Measurements from ENCODE around the gene RAPGEF4.

The RAPGEF4 gene

GRCh38 chr2:172708247-172708646, 27.4 kb upstream of the RAPGEF4 start:
- H3K4me3 ChIP-seq (ENCODE audit: low read depth in 1 of 2, low read length in 2 of 2) = no peak overlapping the region
- H3K4me1 ChIP-seq (ENCODE audit: control insufficient read depth in 1 of 2, insufficient read depth in 2 of 2, low read length in 2 of 2) = peaks cover 0 to 4% of the 10 kb centered on the region in 2 donors
- no peaks in the 10 kb centered on the region for H3K36me3 ChIP-seq (ENCODE audit: control insufficient read depth in 1 of 2, insufficient read depth in 2 of 2, low read length in 2 of 2)
- H3K27me3 ChIP-seq (ENCODE audit: control insufficient read depth in 1 of 2, insufficient read depth in 2 of 2, low read length in 2 of 2) = peaks cover 5 to 8% of the 10 kb centered on the region in 2 donors
- no peaks in the 10 kb centered on the region for H3K9me3 ChIP-seq (ENCODE audit: control insufficient read depth in 1 of 2, low read length in 2 of 2)
- H3K9ac ChIP-seq (ENCODE audit: low read depth in 1 of 2, low read length in 2 of 2) = no peak overlapping the region
- no peak overlapping the region for H3K27ac ChIP-seq (ENCODE audit: low read depth, low read length)

GRCh38 chr2:172709566-172710291, 25.9 kb upstream of the RAPGEF4 start:
- Histone ChIP-seq H3K4me1 (ENCODE audit: control insufficient read depth in 1 of 2, insufficient read depth in 2 of 2, low read length in 2 of 2) (peaks cover 0 to 4% of the 10 kb centered on the region in 2 donors), H3K36me3 (ENCODE audit: control insufficient read depth in 1 of 2, insufficient read depth in 2 of 2, low read length in 2 of 2) (no peaks in the 10 kb centered on the region), H3K9me3 (ENCODE audit: control insufficient read depth in 1 of 2, low read length in 2 of 2) (no peaks in the 10 kb centered on the region), H3K4me3 (ENCODE audit: low read depth in 1 of 2, low read length in 2 of 2) (no peak overlapping the region), H3K27ac (ENCODE audit: low read depth, low read length) (no peak overlapping the region), H3K9ac (ENCODE audit: low read depth in 1 of 2, low read length in 2 of 2) (no peak overlapping the region), H3K27me3 (ENCODE audit: control insufficient read depth in 1 of 2, insufficient read depth in 2 of 2, low read length in 2 of 2) (peaks cover 5 to 8% of the 10 kb centered on the region in 2 donors)

GRCh38 chr2:172710584-172711047, 25.0 kb upstream of the RAPGEF4 start:
- no peaks in the 10 kb centered on the region for H3K36me3 ChIP-seq (ENCODE audit: control insufficient read depth in 1 of 2, insufficient read depth in 2 of 2, low read length in 2 of 2)
- no peaks in the 10 kb centered on the region for H3K9me3 ChIP-seq (ENCODE audit: control insufficient read depth in 1 of 2, low read length in 2 of 2)
- peaks cover 0 to 4% of the 10 kb centered on the region in 2 donors for H3K4me1 ChIP-seq (ENCODE audit: control insufficient read depth in 1 of 2, insufficient read depth in 2 of 2, low read length in 2 of 2)
- H3K27ac ChIP-seq (ENCODE audit: low read depth, low read length) = no peak overlapping the region
- H3K4me3 ChIP-seq (ENCODE audit: low read depth in 1 of 2, low read length in 2 of 2) = no peak overlapping the region
- peaks cover 5 to 8% of the 10 kb centered on the region in 2 donors for H3K27me3 ChIP-seq (ENCODE audit: control insufficient read depth in 1 of 2, insufficient read depth in 2 of 2, low read length in 2 of 2)
- no peak overlapping the region for H3K9ac ChIP-seq (ENCODE audit: low read depth in 1 of 2, low read length in 2 of 2)

GRCh38 chr2:172711110-172711509, 24.5 kb upstream of the RAPGEF4 start:
- Histone ChIP-seq H3K9ac (ENCODE audit: low read depth in 1 of 2, low read length in 2 of 2) (no peak overlapping the region), H3K9me3 (ENCODE audit: control insufficient read depth in 1 of 2, low read length in 2 of 2) (no peaks in the 10 kb centered on the region), H3K4me1 (ENCODE audit: control insufficient read depth in 1 of 2, insufficient read depth in 2 of 2, low read length in 2 of 2) (peaks cover 0 to 4% of the 10 kb centered on the region in 2 donors), H3K4me3 (ENCODE audit: low read depth in 1 of 2, low read length in 2 of 2) (no peak overlapping the region), H3K27ac (ENCODE audit: low read depth, low read length) (no peak overlapping the region), H3K27me3 (ENCODE audit: control insufficient read depth in 1 of 2, insufficient read depth in 2 of 2, low read length in 2 of 2) (peaks cover 5 to 8% of the 10 kb centered on the region in 2 donors), H3K36me3 (ENCODE audit: control insufficient read depth in 1 of 2, insufficient read depth in 2 of 2, low read length in 2 of 2) (no peaks in the 10 kb centered on the region)

- Histone ChIP-seq H3K36me3 (ENCODE audit: control insufficient read depth in 1 of 2, insufficient read depth in 2 of 2, low read length in 2 of 2) (no peaks in the 10 kb centered on the region), H3K27ac (ENCODE audit: low read depth, low read length) (no peak overlapping the region), H3K9me3 (ENCODE audit: control insufficient read depth in 1 of 2, low read length in 2 of 2) (no peaks in the 10 kb centered on the region), H3K4me3 (ENCODE audit: low read depth in 1 of 2, low read length in 2 of 2) (no peak overlapping the region), H3K4me1 (ENCODE audit: control insufficient read depth in 1 of 2, insufficient read depth in 2 of 2, low read length in 2 of 2) (no peaks in the 10 kb centered on the region), H3K9ac (ENCODE audit: low read depth in 1 of 2, low read length in 2 of 2) (no peak overlapping the region), H3K27me3 (ENCODE audit: control insufficient read depth in 1 of 2, insufficient read depth in 2 of 2, low read length in 2 of 2) (peaks cover 0 to 5% of the 10 kb centered on the region in 2 donors)
Observed at GRCh38 chr2:172712251-172712650, 23.4 kb upstream of the RAPGEF4 start.

- Histone ChIP-seq H3K9ac (ENCODE audit: low read depth in 1 of 2, low read length in 2 of 2) (no peak overlapping the region), H3K36me3 (ENCODE audit: control insufficient read depth in 1 of 2, insufficient read depth in 2 of 2, low read length in 2 of 2) (no peaks in the 10 kb centered on the region)
Observed at GRCh38 chr2:172713365-172713875, 22.2 kb upstream of the RAPGEF4 start.

GRCh38 chr2:172722481-172722880, 13.2 kb upstream of the RAPGEF4 start:
- Histone ChIP-seq H3K4me3 (ENCODE audit: low read depth in 1 of 2, low read length in 2 of 2) (no peak overlapping the region), H3K27ac (ENCODE audit: low read depth, low read length) (no peak overlapping the region), H3K9me3 (ENCODE audit: control insufficient read depth in 1 of 2, low read length in 2 of 2) (no peaks in the 10 kb centered on the region), H3K4me1 (ENCODE audit: control insufficient read depth in 1 of 2, insufficient read depth in 2 of 2, low read length in 2 of 2) (no peaks in the 10 kb centered on the region), H3K36me3 (ENCODE audit: control insufficient read depth in 1 of 2, insufficient read depth in 2 of 2, low read length in 2 of 2) (no peaks in the 10 kb centered on the region), H3K27me3 (ENCODE audit: control insufficient read depth in 1 of 2, insufficient read depth in 2 of 2, low read length in 2 of 2) (no peaks in the 10 kb centered on the region), H3K9ac (ENCODE audit: low read depth in 1 of 2, low read length in 2 of 2) (no peak overlapping the region)

More at GRCh38 chr2:172713365-172713875, 22.2 kb upstream of the RAPGEF4 start:
- no peaks in the 10 kb centered on the region for H3K4me1 ChIP-seq (ENCODE audit: control insufficient read depth in 1 of 2, insufficient read depth in 2 of 2, low read length in 2 of 2)
- no peak overlapping the region for H3K4me3 ChIP-seq (ENCODE audit: low read depth in 1 of 2, low read length in 2 of 2)
- no peak overlapping the region for H3K27ac ChIP-seq (ENCODE audit: low read depth, low read length)
- peaks cover 0 to 5% of the 10 kb centered on the region in 2 donors for H3K27me3 ChIP-seq (ENCODE audit: control insufficient read depth in 1 of 2, insufficient read depth in 2 of 2, low read length in 2 of 2)
- H3K9me3 ChIP-seq (ENCODE audit: control insufficient read depth in 1 of 2, low read length in 2 of 2) = no peaks in the 10 kb centered on the region

GRCh38 chr2:172723286-172723685, 12.4 kb upstream of the RAPGEF4 start:
- no peak overlapping the region for H3K4me3 ChIP-seq (ENCODE audit: low read depth in 1 of 2, low read length in 2 of 2)
- no peak overlapping the region for H3K9ac ChIP-seq (ENCODE audit: low read depth in 1 of 2, low read length in 2 of 2)

GRCh38 chr2:172724724-172725123, 10.9 kb upstream of the RAPGEF4 start:
- Histone ChIP-seq H3K4me3 (ENCODE audit: low read depth in 1 of 2, low read length in 2 of 2) (no peak overlapping the region), H3K36me3 (ENCODE audit: control insufficient read depth in 1 of 2, insufficient read depth in 2 of 2, low read length in 2 of 2) (no peaks in the 10 kb centered on the region), H3K9ac (ENCODE audit: low read depth in 1 of 2, low read length in 2 of 2) (no peak overlapping the region), H3K27me3 (ENCODE audit: control insufficient read depth in 1 of 2, insufficient read depth in 2 of 2, low read length in 2 of 2) (no peaks in the 10 kb centered on the region), H3K27ac (ENCODE audit: low read depth, low read length) (no peak overlapping the region), H3K4me1 (ENCODE audit: control insufficient read depth in 1 of 2, insufficient read depth in 2 of 2, low read length in 2 of 2) (no peaks in the 10 kb centered on the region), H3K9me3 (ENCODE audit: control insufficient read depth in 1 of 2, low read length in 2 of 2) (no peaks in the 10 kb centered on the region)

More at GRCh38 chr2:172723286-172723685, 12.4 kb upstream of the RAPGEF4 start:
- Histone ChIP-seq H3K4me1 (ENCODE audit: control insufficient read depth in 1 of 2, insufficient read depth in 2 of 2, low read length in 2 of 2) (no peaks in the 10 kb centered on the region), H3K27me3 (ENCODE audit: control insufficient read depth in 1 of 2, insufficient read depth in 2 of 2, low read length in 2 of 2) (no peaks in the 10 kb centered on the region), H3K36me3 (ENCODE audit: control insufficient read depth in 1 of 2, insufficient read depth in 2 of 2, low read length in 2 of 2) (no peaks in the 10 kb centered on the region), H3K27ac (ENCODE audit: low read depth, low read length) (no peak overlapping the region), H3K9me3 (ENCODE audit: control insufficient read depth in 1 of 2, low read length in 2 of 2) (no peaks in the 10 kb centered on the region)

- no peak overlapping the region for H3K27ac ChIP-seq (ENCODE audit: low read depth, low read length)
- H3K9ac ChIP-seq (ENCODE audit: low read depth in 1 of 2, low read length in 2 of 2) = no peak overlapping the region
- H3K36me3 ChIP-seq (ENCODE audit: control insufficient read depth in 1 of 2, insufficient read depth in 2 of 2, low read length in 2 of 2) = no peaks in the 10 kb centered on the region
- no peaks in the 10 kb centered on the region for H3K9me3 ChIP-seq (ENCODE audit: control insufficient read depth in 1 of 2, low read length in 2 of 2)
- no peaks in the 10 kb centered on the region for H3K27me3 ChIP-seq (ENCODE audit: control insufficient read depth in 1 of 2, insufficient read depth in 2 of 2, low read length in 2 of 2)
- no peak overlapping the region for H3K4me3 ChIP-seq (ENCODE audit: low read depth in 1 of 2, low read length in 2 of 2)
- no peaks in the 10 kb centered on the region for H3K4me1 ChIP-seq (ENCODE audit: control insufficient read depth in 1 of 2, insufficient read depth in 2 of 2, low read length in 2 of 2)
Observed at GRCh38 chr2:172725284-172725683, 10.4 kb upstream of the RAPGEF4 start.

Data from duodenal mucosa (tissue), 2 donors.